GM10266 (cell line): ENCODE results near the gene TMEM234.
A peak's percentile ranks its signal among the peaks of the same experiment; 100 is the strongest.

Experiments used
- DNase-seq: peaks from one replicate; pipeline ENCODE4 v3.0.0; 2012; ENCODE audit errors: extremely low spot score
- CTCF ChIP-seq: IDR thresholded peaks from 2 replicates; pipeline ENCODE4 v1.5.1; 2012; ENCODE audit warnings: mild to moderate bottlenecking, low read depth; ENCODE audit not compliant: control insufficient read depth, insufficient read depth; ENCODE audit errors: missing control alignments

TMEM234 gene

DNA sequence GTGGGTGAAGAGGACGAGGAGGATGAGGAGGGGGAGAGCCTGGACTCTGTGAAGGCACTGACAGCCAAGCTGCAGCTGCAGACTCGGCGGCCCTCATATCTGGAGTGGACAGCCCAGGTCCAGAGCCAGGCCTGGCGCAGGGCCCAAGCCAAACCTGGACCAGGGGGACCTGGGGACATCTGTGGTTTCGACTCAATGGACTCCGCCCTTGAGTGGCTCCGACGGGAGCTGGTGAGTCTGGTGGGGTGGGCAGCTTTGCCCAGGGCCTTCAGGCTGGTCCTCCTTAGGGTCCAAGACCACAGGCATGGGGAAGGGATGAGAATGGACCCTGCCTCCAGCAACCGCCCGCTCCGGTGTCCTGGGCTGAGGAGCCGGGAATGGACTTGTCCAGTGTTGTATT, 25.3 kb upstream of the TMEM234 start:
- no peak for DNase-seq
- TF ChIP-seq CTCF = no peak

GRCh38 chr1:32246888-32247273, 24.7 kb upstream of the TMEM234 start, which contains the start of gene FAM167B:
Gene FAM167B, plus strand, starts transcription at chr1:32247222. Its CDS starts 200 bp downstream, at chr1:32247422.
- DNase-seq = no peak

DNA sequence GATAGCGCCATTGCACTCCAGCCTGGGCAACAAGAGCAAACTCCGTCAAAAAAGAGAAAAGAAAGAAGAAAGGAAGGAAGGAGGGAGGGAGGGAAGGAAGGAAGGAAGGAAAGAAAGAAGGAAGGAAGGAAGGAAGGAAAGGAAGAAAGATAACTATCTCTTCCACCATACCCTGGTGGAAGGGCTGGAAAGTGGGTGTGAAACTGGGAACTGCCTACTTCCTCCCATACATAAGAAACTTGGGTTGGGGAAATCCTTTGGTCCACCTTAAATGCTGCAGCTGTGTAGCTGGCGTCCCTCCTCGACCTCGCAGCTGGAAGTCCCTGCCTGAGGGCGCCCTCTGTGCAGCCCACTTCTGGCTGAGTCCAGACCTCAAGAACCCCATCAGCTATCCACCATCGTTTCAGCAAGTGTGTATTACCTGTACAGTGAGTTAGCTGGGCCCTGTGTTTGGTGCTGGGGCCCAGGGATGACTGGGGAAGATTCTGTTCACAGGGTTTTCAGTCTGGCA, 20.2 kb upstream of the TMEM234 start:
- TF ChIP-seq CTCF = no peak
- no peak for DNase-seq

More at GRCh38 chr1:32246888-32247273, 24.7 kb upstream of the TMEM234 start, which contains the start of gene FAM167B:
- no peak for TF ChIP-seq CTCF

DNA sequence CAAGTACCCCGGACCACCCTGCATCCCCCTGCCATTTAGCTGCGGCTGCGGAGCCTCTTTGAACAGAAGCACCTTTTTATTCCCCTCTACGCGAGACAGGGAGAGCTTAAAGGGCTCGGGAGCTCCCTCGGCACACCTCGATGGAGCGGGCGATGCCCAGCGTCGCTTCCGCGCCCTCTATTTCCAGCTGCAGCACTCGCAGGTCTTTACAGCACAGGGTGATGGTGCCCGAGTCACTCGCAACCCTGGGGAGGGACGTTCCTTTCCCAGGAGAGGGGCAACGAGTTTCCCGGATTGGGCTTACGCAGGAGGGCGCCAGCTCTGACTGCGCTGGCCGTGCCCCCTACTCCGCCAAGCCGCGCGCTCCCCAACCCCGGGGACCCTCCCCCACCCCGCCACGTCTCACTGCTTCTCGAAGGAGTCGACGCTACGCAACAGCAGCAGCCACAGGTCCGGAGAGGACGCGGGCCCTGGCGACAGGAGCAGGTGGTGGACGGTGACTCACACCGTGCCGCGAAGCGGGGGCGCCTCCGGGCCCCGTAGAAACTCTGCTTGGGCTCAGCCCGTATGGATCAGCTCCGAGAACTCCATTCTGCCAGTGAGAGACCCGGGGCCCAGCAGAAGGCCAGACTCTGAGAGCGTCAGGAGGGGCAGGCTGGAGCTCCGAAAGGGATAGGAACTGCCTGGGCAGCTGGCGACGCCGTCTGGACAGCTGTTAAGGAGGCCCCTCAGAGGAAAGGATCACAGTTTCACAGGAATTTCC, 19.0 kb upstream of the TMEM234 start:
- peak; percentile 1 for TF ChIP-seq CTCF
- peak; percentile 68 for DNase-seq

- DNase-seq = no peak
- TF ChIP-seq CTCF = peak; percentile 44
Measured at GRCh38 chr1:32240140-32240951, 18.2 kb upstream of the TMEM234 start.

- DNase-seq = no peak
- no peak for TF ChIP-seq CTCF
Measured at GRCh38 chr1:32239790-32240139, 17.6 kb upstream of the TMEM234 start.
